Transverse colon (tissue), 4 donors: ENCODE results near the gene CNTNAP2. TPM values are rescaled to one million over a fixed set of nuclear protein-coding genes. Genes with fewer than 3 reads are reported as not detected.

Source experiments
- DNase-seq: peaks from one replicate; pipeline ENCODE4 v3.0.0-alpha.2; 2019
- H3K27ac ChIP-seq, 4 donors: fragments of 200-600 bp; sonication (generic); 2 replicates each; pipeline ENCODE4 v1.5.1; 2016 to 2018; ENCODE audit warnings: inconsistent platforms in 4 of 4
- H3K27me3 ChIP-seq: fragments of 200-600 bp; sonication (generic); 2 replicates; pipeline ENCODE4 v1.5.1; 2017; ENCODE audit warnings: inconsistent platforms
- H3K36me3 ChIP-seq, 4 donors: fragments of 200-600 bp; sonication (generic); 2 replicates each; pipeline ENCODE4 v1.5.1; 2017 to 2019; ENCODE audit warnings: inconsistent platforms in 4 of 4
- H3K4me1 ChIP-seq, 4 donors: fragments of 200-600 bp; sonication (generic); 2 replicates each; pipeline ENCODE4 v1.5.1; 2017 to 2020; ENCODE audit warnings: inconsistent platforms in 4 of 4
- H3K4me3 ChIP-seq, 4 donors: fragments of 200-600 bp; sonication (generic); 1 replicate in 1 of 4; 2 replicates in 3 of 4; pipeline versions ENCODE4 v1.5.1 to v1.6.1; 2017 to 2019; ENCODE audit warnings: inconsistent platforms in 4 of 4
- H3K9me3 ChIP-seq, 2 donors: fragments of 200-600 bp; sonication (generic); 2 replicates each; pipeline ENCODE4 v1.5.1; 2017 to 2019; ENCODE audit warnings: inconsistent platforms in 2 of 2
- EP300 ChIP-seq: sonication (generic); formaldehyde crosslinking; IDR thresholded peaks from one replicate; pipeline ENCODE4 v1.6.1; 2017; ENCODE audit warnings: antibody characterized with exemption, low read depth
- POLR2A ChIP-seq: fragments of 450-650 bp; IDR thresholded peaks from one replicate; pipeline ENCODE4 v1.6.1; 2016; ENCODE audit warnings: antibody characterized with exemption, mild to moderate bottlenecking, moderate library complexity
- POLR2AphosphoS5 ChIP-seq, 3 donors: sonication (generic); formaldehyde crosslinking; IDR thresholded peaks; one replicate each; pipeline ENCODE4 v1.6.1; 2016; ENCODE audit warnings: antibody characterized with exemption in 3 of 3
- WGBS, 2 donors: methylation state at CpG; one replicate each; pipeline ENCODE4 v1.1.5; 2018; ENCODE audit warnings: low coverage in 1 of 2; 5-methylcytosine and 5-hydroxymethylcytosine counted together
- in situ Hi-C, 4 donors: fragments of 200-750 bp; cut with MboI; loops; one replicate each; pipeline versions ENCODE4 v1.15.0 to v1.15.1; 2017; ENCODE audit warnings: low sequenced_read_pairs in 3 of 4, low pct_ligation_motif_present in 1 of 4, low pct_unique_long_range_greater_than_20kb in 1 of 4
- intact Hi-C: fragments of 100-400 bp; cut with DNase I; formaldehyde crosslinking; loops from one replicate; pipeline ENCODE4 v1.15.1; 2023; ENCODE audit warnings: low total_unique reads
- total RNA-seq, 4 donors: library from RNA; depleted of rRNA; stranded (reverse); fragments of >200 nt; gene quantifications; one replicate each; pipeline ENCODE4 v1.1.0, GENCODE V29; 2016
- TF ChIP-seq, protein P1 (sequence below), 5 experiments: fragments of 200-600 bp in 3 of 5; fragments of 450-650 bp in 2 of 5; sonication (generic) in 3 of 5; IDR thresholded peaks; 1 replicate in 2 of 5; 2 replicates in 3 of 5; pipeline ENCODE4 v1.5.1; 2016 to 2017; ENCODE audit warnings: antibody characterized with exemption in 5 of 5, inconsistent platforms in 3 of 5, mild to moderate bottlenecking in 2 of 5, moderate library complexity in 1 of 5

Gene CNTNAP2
- total RNA-seq, 4 donors from 2014 or later = 0.60 to 2.9 (median 2.4) TPM

DNA sequence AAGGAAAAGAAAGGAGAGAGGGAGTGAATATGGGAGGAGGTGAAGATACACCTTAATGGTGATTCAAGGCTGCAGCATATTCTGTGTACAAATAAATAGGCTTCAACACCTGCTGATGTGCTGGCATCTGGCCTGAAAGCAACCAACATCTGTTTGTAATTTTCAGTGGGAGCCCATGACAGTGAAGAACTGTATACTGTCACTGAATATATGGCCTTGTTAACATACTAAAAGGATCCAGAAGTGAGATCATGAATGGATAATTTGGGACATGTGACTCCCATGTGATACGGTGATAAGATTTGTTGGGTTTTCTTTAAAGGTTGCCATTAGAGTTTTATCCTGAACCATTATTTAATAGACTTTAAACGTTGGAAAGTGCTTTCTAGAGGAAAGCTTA, 459.3 kb downstream of the CNTNAP2 start:
- intact Hi-C loops (no loop called here), in situ Hi-C loops (no loop called here)
- DNase-seq = no peak
- Histone ChIP-seq H3K36me3 (no peaks in the 10 kb centered on the region), H3K4me3 (no peak overlapping the region), H3K27ac (no peak overlapping the region), H3K27me3 (no peaks in the 10 kb centered on the region), H3K4me1 (no peaks in the 10 kb centered on the region), H3K9me3 (no peaks in the 10 kb centered on the region)
- TF ChIP-seq EP300 (no peak), POLR2A (no peak), POLR2AphosphoS5 (IDR thresholded peaks at IDR 0.05) (no peak)
- TF ChIP-seq, protein P1, sequence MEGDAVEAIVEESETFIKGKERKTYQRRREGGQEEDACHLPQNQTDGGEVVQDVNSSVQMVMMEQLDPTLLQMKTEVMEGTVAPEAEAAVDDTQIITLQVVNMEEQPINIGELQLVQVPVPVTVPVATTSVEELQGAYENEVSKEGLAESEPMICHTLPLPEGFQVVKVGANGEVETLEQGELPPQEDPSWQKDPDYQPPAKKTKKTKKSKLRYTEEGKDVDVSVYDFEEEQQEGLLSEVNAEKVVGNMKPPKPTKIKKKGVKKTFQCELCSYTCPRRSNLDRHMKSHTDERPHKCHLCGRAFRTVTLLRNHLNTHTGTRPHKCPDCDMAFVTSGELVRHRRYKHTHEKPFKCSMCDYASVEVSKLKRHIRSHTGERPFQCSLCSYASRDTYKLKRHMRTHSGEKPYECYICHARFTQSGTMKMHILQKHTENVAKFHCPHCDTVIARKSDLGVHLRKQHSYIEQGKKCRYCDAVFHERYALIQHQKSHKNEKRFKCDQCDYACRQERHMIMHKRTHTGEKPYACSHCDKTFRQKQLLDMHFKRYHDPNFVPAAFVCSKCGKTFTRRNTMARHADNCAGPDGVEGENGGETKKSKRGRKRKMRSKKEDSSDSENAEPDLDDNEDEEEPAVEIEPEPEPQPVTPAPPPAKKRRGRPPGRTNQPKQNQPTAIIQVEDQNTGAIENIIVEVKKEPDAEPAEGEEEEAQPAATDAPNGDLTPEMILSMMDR (IDR thresholded peaks at IDR 0.05) = no peak
- WGBS, 2 donors = 34 to 46% methylated on average over 2 of the region's 2 CpGs

DNA sequence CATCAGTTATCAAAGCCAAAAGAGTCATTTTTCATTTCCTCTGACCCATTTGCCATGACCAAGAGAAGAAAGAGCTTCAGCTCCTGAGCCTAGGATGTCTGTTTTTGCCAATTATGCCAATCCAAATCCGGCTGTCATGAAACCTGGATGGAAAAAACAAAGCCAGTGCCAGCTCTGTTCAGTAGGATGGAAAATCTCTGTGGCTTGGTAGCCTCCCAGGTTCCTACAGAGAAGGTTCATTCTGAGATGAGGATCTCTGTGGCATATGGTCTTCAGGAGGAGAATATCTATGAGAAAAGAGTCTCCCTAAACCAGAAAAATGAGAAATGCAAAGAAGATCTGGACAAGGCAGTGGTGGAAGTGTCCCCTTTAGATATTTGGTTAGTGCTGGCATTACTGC, 475.4 kb downstream of the CNTNAP2 start:
- Histone ChIP-seq H3K36me3 (no peaks in the 10 kb centered on the region), H3K27ac (no peak overlapping the region), H3K9me3 (no peaks in the 10 kb centered on the region), H3K4me1 (no peaks in the 10 kb centered on the region), H3K27me3 (no peaks in the 10 kb centered on the region), H3K4me3 (no peak overlapping the region)
- intact Hi-C loops = no loop called here
- no peak for DNase-seq
- TF ChIP-seq, protein P1 (IDR thresholded peaks at IDR 0.05) = no peak
- TF ChIP-seq POLR2A = no peak
- TF ChIP-seq POLR2AphosphoS5 (IDR thresholded peaks at IDR 0.05) = no peak
- no peak for TF ChIP-seq EP300
- 42% methylated on average over 1 of the region's 1 CpG; no CpG with 5 or more reads in 1 of the 2 donors for WGBS, 2 donors
- in situ Hi-C loops = no loop called here

DNA sequence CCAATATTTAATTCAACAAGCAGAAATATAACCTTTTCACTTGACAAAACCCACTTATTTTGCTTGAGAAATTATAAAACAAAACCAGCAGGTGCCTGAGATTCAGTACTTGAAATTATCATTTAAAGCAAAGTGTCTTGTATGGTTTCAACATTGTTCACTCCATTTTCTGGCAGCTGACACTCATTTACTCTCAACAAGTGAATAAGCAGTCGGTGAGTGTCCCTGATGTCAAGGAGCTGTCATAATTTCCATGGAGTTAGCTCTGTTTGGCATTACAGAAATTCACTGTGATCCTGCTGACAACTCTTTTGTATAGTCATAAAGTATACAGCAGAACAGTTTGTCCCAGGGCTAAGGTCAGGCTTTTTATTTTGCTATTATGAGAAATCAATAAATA, 490.0 kb downstream of the CNTNAP2 start:
- TF ChIP-seq POLR2A (no peak), EP300 (no peak), POLR2AphosphoS5 (IDR thresholded peaks at IDR 0.05) (no peak)
- TF ChIP-seq, protein P1 (IDR thresholded peaks at IDR 0.05) = no peak
- H3K36me3 ChIP-seq = no peaks in the 10 kb centered on the region
- WGBS, 2 donors = 87 to 100% methylated on average over 1 of the region's 1 CpG
- no peaks in the 10 kb centered on the region for H3K27me3 ChIP-seq
- intact Hi-C loops = no loop called here
- H3K9me3 ChIP-seq = peaks cover 0 to 5% of the 10 kb centered on the region in 2 donors
- no peak for DNase-seq
- no peak overlapping the region for H3K4me3 ChIP-seq
- no peak overlapping the region for H3K27ac ChIP-seq
- H3K4me1 ChIP-seq = no peaks in the 10 kb centered on the region
- in situ Hi-C loops = no loop called here

DNA sequence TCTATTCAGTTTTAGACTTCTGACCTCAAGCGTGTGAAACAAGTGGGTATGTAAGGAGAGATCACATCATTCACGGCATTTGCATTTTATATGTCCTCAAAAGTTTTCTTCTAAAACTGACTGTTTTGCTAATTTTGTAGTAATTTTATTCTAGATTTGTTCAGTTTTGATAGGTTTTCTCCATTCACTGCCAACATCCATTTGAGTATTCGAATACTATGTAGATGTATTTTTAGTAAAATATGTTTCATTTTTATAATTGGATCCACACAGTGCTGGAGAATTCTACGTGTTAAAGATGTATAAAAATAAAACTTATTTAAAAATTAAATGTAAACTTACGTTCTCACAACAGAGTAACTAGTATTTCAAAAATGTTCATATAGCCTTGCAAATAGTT, 503.0 kb downstream of the CNTNAP2 start:
- intact Hi-C loops = no loop called here

More for the DNA sequence above, 503.0 kb downstream of the CNTNAP2 start:
- no peaks in the 10 kb centered on the region for H3K36me3 ChIP-seq
- H3K4me3 ChIP-seq = no peak overlapping the region
- H3K27me3 ChIP-seq = no peaks in the 10 kb centered on the region
- in situ Hi-C loops = no loop called here
- no peak overlapping the region for H3K27ac ChIP-seq
- whole genome bisulfite sequencing, 2 donors = 77 to 86% methylated on average over 5 of the region's 5 CpGs
- no peak for DNase-seq
- TF ChIP-seq EP300 (no peak), POLR2AphosphoS5 (IDR thresholded peaks at IDR 0.05) (no peak), POLR2A (no peak)
- TF ChIP-seq, protein P1 (IDR thresholded peaks at IDR 0.05) = no peak
- peaks cover 0 to 4% of the 10 kb centered on the region in 2 donors for H3K9me3 ChIP-seq
- no peaks in the 10 kb centered on the region for H3K4me1 ChIP-seq
